HepG2 (cell line): Measurements from ENCODE around the gene MXRA8. TPM values are rescaled to one million over a fixed set of nuclear protein-coding genes. Genes with fewer than 3 reads are reported as not detected.

Source experiments
- ATM ChIP-seq: fragments of 450-650 bp; IDR thresholded peaks from 2 replicates; pipeline ENCODE4 v1.7.1; 2017; ENCODE audit warnings: mild to moderate bottlenecking, borderline replicate concordance
- BORCS8-MEF2B ChIP-seq: sonication (generic); formaldehyde crosslinking; IDR thresholded peaks from 2 replicates; pipeline ENCODE4 v1.8.0; 2022; ENCODE audit warnings: mild to moderate bottlenecking, missing genetic modification reagents
- CENPBD1 ChIP-seq: sonication (generic); formaldehyde crosslinking; IDR thresholded peaks from 2 replicates; pipeline ENCODE4 v1.8.0; 2022; ENCODE audit warnings: missing genetic modification reagents, low read depth, mild to moderate bottlenecking, borderline replicate concordance
- IKZF4 ChIP-seq: sonication (generic); formaldehyde crosslinking; IDR thresholded peaks from 2 replicates; pipeline ENCODE4 v1.5.1; 2020; ENCODE audit warnings: borderline replicate concordance, mild to moderate bottlenecking, low read depth, missing genetic modification reagents; ENCODE audit errors: not compliant biosample characterization
- MEIS1 ChIP-seq: sonication (generic); formaldehyde crosslinking; IDR thresholded peaks from 2 replicates; pipeline ENCODE4 v1.9.0; 2021; ENCODE audit warnings: mild to moderate bottlenecking, missing genetic modification reagents, moderate library complexity, borderline replicate concordance
- PCBP2 ChIP-seq: fragments of 200-400 bp; formaldehyde crosslinking; optimal IDR thresholded peaks from 2 replicates; pipeline ENCODE3; 2018; ENCODE audit warnings: low read length, low read depth; ENCODE audit not compliant: poor library complexity, severe bottlenecking
- SETDB1 ChIP-seq: sonication (generic); formaldehyde crosslinking; IDR thresholded peaks from 2 replicates; pipeline ENCODE4 v1.5.1; 2020; ENCODE audit warnings: missing genetic modification reagents, mild to moderate bottlenecking, borderline replicate concordance
- TAF1 ChIP-seq: sonication (generic); formaldehyde crosslinking; IDR thresholded peaks from 2 replicates; pipeline ENCODE4 v1.4.0; 2020; ENCODE audit warnings: missing genetic modification reagents
- TGIF2 ChIP-seq: IDR thresholded peaks from 2 replicates; pipeline ENCODE4 v1.6.1; 2016; ENCODE audit warnings: control low read depth, missing compliant biosample characterization
- TSC22D2 ChIP-seq: sonication (generic); formaldehyde crosslinking; IDR thresholded peaks from 2 replicates; pipeline ENCODE4 v1.5.1; 2020; ENCODE audit warnings: missing genetic modification reagents, mild to moderate bottlenecking, borderline replicate concordance
- ZBTB2 ChIP-seq: sonication (generic); formaldehyde crosslinking; IDR thresholded peaks from 2 replicates; pipeline ENCODE4 v1.8.0; 2022; ENCODE audit warnings: low read depth, missing genetic modification reagents
- ZC3H13 ChIP-seq: sonication (generic); formaldehyde crosslinking; IDR thresholded peaks from 2 replicates; pipeline ENCODE4 v1.8.1; 2023; ENCODE audit warnings: mild to moderate bottlenecking, missing genetic modification reagents, moderate library complexity
- ZFAT ChIP-seq: sonication (generic); formaldehyde crosslinking; conservative IDR thresholded peaks from 2 replicates; pipeline ENCODE4 v1.8.1; 2023; ENCODE audit warnings: missing genetic modification reagents, inconsistent platforms
- ZFP90 ChIP-seq: sonication (generic); formaldehyde crosslinking; IDR thresholded peaks from 2 replicates; pipeline ENCODE4 v1.8.0; 2022; ENCODE audit warnings: missing genetic modification reagents, mild to moderate bottlenecking, inconsistent platforms, borderline replicate concordance
- ZNF30 ChIP-seq: sonication (generic); formaldehyde crosslinking; IDR thresholded peaks from 2 replicates; pipeline ENCODE4 v1.5.0; 2020; ENCODE audit warnings: mild to moderate bottlenecking, missing genetic modification reagents
- ZNF33B ChIP-seq: sonication (generic); formaldehyde crosslinking; IDR thresholded peaks from 2 replicates; pipeline ENCODE4 v1.5.1; 2020; ENCODE audit warnings: mild to moderate bottlenecking, missing genetic modification reagents
- ZNF768 ChIP-seq: sonication (generic); formaldehyde crosslinking; IDR thresholded peaks from 2 replicates; pipeline ENCODE4 v1.4.0; 2020; ENCODE audit warnings: missing genetic modification reagents
- polyA plus RNA-seq, 8 experiments: library from polyadenylated mRNA; depleted of rRNA in 3 of 8; stranded (reverse) in 7 of 8; unstranded in 1 of 8; fragments of >200 nt; fragmentation: Illumina TruSeq in 4 of 8; extraction: Trizol in 4 of 8; gene quantifications; 2 replicates each; pipeline versions ENCODE4 v1.2.1 to v1.2.3, GENCODE V29; 2011 to 2016; ENCODE audit warnings: low read depth in 4 of 8, missing spikeins in 1 of 8, mixed read lengths in 1 of 8; ENCODE audit not compliant: insufficient read depth in 1 of 8
- total RNA-seq, 5 experiments: library from RNA; depleted of rRNA; stranded (reverse); fragments of >200 nt; fragmentation: Illumina TruSeq; extraction: Trizol; gene quantifications; 2 replicates each; pipeline ENCODE4 v1.2.3, GENCODE V29; 2016; ENCODE audit warnings: low read depth in 1 of 5
- TF ChIP-seq, protein P1 (sequence below): sonication (generic); formaldehyde crosslinking; IDR thresholded peaks from 2 replicates; pipeline ENCODE4 v1.8.1; 2023; ENCODE audit warnings: mild to moderate bottlenecking, missing genetic modification reagents
- TF ChIP-seq, protein P2 (sequence below): sonication (generic); formaldehyde crosslinking; IDR thresholded peaks from 2 replicates; pipeline ENCODE4 v1.5.1; 2020; ENCODE audit warnings: missing genetic modification reagents, mild to moderate bottlenecking, borderline replicate concordance
- TF ChIP-seq, protein P3 (sequence below): sonication (generic); formaldehyde crosslinking; IDR thresholded peaks from 2 replicates; pipeline ENCODE4 v1.5.0; 2020; ENCODE audit warnings: missing genetic modification reagents, mild to moderate bottlenecking, borderline replicate concordance

MXRA8 gene
- total and polyA plus RNA-seq, 2 of the 13 experiments (the other 11 are each of a cell fraction or from before 2014, with no cell fraction given): 19.8 to 44.8 TPM

GRCh38 chr1:1307923-1308755, 50.2 kb downstream of the MXRA8 start, which contains the start of the genes ACAP3 and PUSL1 (continued):
- TF ChIP-seq TSC22D2 (no peak), TGIF2 (peak; percentile 99), MEIS1 (CRISPR knock-in tag) (peak; percentile 61; the same call in 1 of the 2 replicates), BORCS8-MEF2B (CRISPR knock-in tag) (0 out of 2 replicates have a peak, but pooled peaks have one; percentile 29), PCBP2 (no peak), CENPBD1 (no peak), ZBTB2 (peak; percentile 97), ATM (no peak), IKZF4 (peak; percentile 52), ZFAT (CRISPR knock-in tag) (0 out of 2 replicates have a peak, but pooled peaks have one; percentile 36), SETDB1 (CRISPR knock-in tag) (no peak), TAF1 (CRISPR knock-in tag) (peak; percentile 35; the same call in 1 of the 2 replicates), ZNF768 (CRISPR knock-in tag) (peak; percentile 48; the same call in 1 of the 2 replicates), ZNF30 (no peak), ZFP90 (CRISPR knock-in tag) (0 out of 2 replicates have a peak, but pooled peaks have one; percentile 20), ZC3H13 (CRISPR knock-in tag) (peak; percentile 27; the same call in 1 of the 2 replicates), ZNF33B (CRISPR knock-in tag) (no peak)
- TF ChIP-seq, protein P1, sequence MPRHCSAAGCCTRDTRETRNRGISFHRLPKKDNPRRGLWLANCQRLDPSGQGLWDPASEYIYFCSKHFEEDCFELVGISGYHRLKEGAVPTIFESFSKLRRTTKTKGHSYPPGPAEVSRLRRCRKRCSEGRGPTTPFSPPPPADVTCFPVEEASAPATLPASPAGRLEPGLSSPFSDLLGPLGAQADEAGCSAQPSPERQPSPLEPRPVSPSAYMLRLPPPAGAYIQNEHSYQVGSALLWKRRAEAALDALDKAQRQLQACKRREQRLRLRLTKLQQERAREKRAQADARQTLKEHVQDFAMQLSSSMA: no peak
- TF ChIP-seq, protein P2, sequence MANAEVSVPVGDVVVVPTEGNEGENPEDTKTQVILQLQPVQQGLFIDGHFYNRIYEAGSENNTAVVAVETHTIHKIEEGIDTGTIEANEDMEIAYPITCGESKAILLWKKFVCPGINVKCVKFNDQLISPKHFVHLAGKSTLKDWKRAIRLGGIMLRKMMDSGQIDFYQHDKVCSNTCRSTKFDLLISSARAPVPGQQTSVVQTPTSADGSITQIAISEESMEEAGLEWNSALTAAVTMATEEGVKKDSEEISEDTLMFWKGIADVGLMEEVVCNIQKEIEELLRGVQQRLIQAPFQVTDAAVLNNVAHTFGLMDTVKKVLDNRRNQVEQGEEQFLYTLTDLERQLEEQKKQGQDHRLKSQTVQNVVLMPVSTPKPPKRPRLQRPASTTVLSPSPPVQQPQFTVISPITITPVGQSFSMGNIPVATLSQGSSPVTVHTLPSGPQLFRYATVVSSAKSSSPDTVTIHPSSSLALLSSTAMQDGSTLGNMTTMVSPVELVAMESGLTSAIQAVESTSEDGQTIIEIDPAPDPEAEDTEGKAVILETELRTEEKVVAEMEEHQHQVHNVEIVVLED (CRISPR knock-in tag): peak; percentile 72
- TF ChIP-seq, protein P3, sequence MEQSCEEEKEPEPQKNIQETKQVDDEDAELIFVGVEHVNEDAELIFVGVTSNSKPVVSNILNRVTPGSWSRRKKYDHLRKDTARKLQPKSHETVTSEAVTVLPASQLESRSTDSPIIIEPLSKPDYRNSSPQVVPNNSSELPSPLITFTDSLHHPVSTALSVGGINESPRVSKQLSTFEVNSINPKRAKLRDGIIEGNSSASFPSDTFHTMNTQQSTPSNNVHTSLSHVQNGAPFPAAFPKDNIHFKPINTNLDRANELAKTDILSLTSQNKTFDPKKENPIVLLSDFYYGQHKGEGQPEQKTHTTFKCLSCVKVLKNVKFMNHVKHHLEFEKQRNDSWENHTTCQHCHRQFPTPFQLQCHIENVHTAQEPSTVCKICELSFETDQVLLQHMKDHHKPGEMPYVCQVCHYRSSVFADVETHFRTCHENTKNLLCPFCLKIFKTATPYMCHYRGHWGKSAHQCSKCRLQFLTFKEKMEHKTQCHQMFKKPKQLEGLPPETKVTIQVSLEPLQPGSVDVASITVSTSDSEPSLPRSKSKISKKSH (CRISPR knock-in tag): peak; percentile 20; the same call in 1 of the 2 replicates
